Midbrain (tissue), 1 donor: Measurements from ENCODE around the gene SLC41A3.

Experiments used
- DNase-seq: peaks from one replicate; lab custom pipeline; 2025; lab: John Stamatoyannopoulos, UW

SLC41A3 gene

GRCh38 chr3:126026761-126027160 is 57.2 kb downstream of the SLC41A3 start:
- no peak for DNase-seq

- DNase-seq, result no peak
These were observed 57.6 kb downstream of the SLC41A3 start for GRCh38 chr3:126026277-126026751.

GRCh38 chr3:126025862-126026261 is 58.1 kb downstream of the SLC41A3 start:
- DNase-seq, result no peak

GRCh38 chr3:126025116-126025729 is 58.7 kb downstream of the SLC41A3 start:
- no peak for DNase-seq

- DNase-seq, result no peak
These were observed 59.7 kb downstream of the SLC41A3 start for GRCh38 chr3:126024049-126024854.

- no peak for DNase-seq
These were observed 60.5 kb downstream of the SLC41A3 start for GRCh38 chr3:126023390-126023789.

- no peak for DNase-seq
These were observed 61.1 kb downstream of the SLC41A3 start for GRCh38 chr3:126022741-126023359.

- no peak for DNase-seq
These were observed 62.2 kb downstream of the SLC41A3 start for GRCh38 chr3:126021702-126022101.

- DNase-seq, result no peak
These were observed 62.7 kb downstream of the SLC41A3 start for GRCh38 chr3:126021224-126021623.

- no peak for DNase-seq
These were observed 64.2 kb downstream of the SLC41A3 start for GRCh38 chr3:126019683-126020082.

- DNase-seq, result no peak
These were observed 64.9 kb downstream of the SLC41A3 start for GRCh38 chr3:126018995-126019394.

- no peak for DNase-seq
These were observed 65.4 kb downstream of the SLC41A3 start for GRCh38 chr3:126018545-126018944.

- DNase-seq, result no peak
These were observed 66.6 kb downstream of the SLC41A3 start for GRCh38 chr3:126017362-126017761.

- no peak for DNase-seq
These were observed 67.3 kb downstream of the SLC41A3 start for GRCh38 chr3:126016616-126017015.

- DNase-seq, result no peak
These were observed 68.8 kb downstream of the SLC41A3 start for GRCh38 chr3:126015075-126015474.

- no peak for DNase-seq
These were observed 69.7 kb downstream of the SLC41A3 start for GRCh38 chr3:126014252-126014651.

- no peak for DNase-seq
These were observed 70.2 kb downstream of the SLC41A3 start for GRCh38 chr3:126013751-126014156.

- DNase-seq, result no peak
These were observed 74.7 kb downstream of the SLC41A3 start for GRCh38 chr3:126009181-126009580.

GRCh38 chr3:126008219-126008618 is 75.7 kb downstream of the SLC41A3 start:
- DNase-seq, result no peak

GRCh38 chr3:126005951-126006350 is 78.0 kb downstream of the SLC41A3 start:
- DNase-seq, result no peak

GRCh38 chr3:126004692-126005091 is 79.2 kb downstream of the SLC41A3 start:
- DNase-seq, result no peak

- no peak for DNase-seq
These were observed 79.7 kb downstream of the SLC41A3 start for GRCh38 chr3:126004217-126004616.
